Liver (tissue), 9 donors: ENCODE data around the gene CCDC192. TPM values are rescaled to one million over a fixed set of nuclear protein-coding genes. Genes with fewer than 3 reads are reported as not detected.

Source experiments
- DNase-seq: peaks from one replicate; pipeline ENCODE4 v3.0.0-alpha.2; 2017; ENCODE audit warnings: low spot score
- H3K27ac ChIP-seq, 2 donors: one replicate each; pipeline ENCODE4 v1.7.0; 2013; ENCODE audit warnings: inconsistent platforms in 2 of 2, low read length in 2 of 2, control low read depth in 1 of 2, low read depth in 1 of 2, mild to moderate bottlenecking in 1 of 2
- H3K27me3 ChIP-seq, 4 donors: one replicate each; pipeline versions ENCODE4 v1.6.1 to v1.7.0; 2013; ENCODE audit warnings: low read length in 3 of 4, inconsistent platforms in 1 of 4, mild to moderate bottlenecking in 1 of 4, moderate library complexity in 1 of 4; ENCODE audit not compliant: control insufficient read depth in 4 of 4, insufficient read depth in 4 of 4
- H3K36me3 ChIP-seq, 4 donors: one replicate each; pipeline versions ENCODE4 v1.6.1 to v1.7.0; 2013; ENCODE audit warnings: low read length in 3 of 4, mild to moderate bottlenecking in 3 of 4, low read depth in 1 of 4, moderate library complexity in 1 of 4; ENCODE audit not compliant: control insufficient read depth in 4 of 4, insufficient read depth in 3 of 4
- H3K4me1 ChIP-seq, 4 donors: one replicate each; pipeline versions ENCODE4 v1.6.1 to v1.7.0; 2013; ENCODE audit warnings: low read length in 3 of 4, mild to moderate bottlenecking in 3 of 4, moderate library complexity in 1 of 4; ENCODE audit not compliant: control insufficient read depth in 4 of 4, insufficient read depth in 4 of 4
- H3K4me3 ChIP-seq, 3 donors: one replicate each; pipeline versions ENCODE4 v1.6.1 to v1.7.0; 2013; ENCODE audit warnings: low read length in 3 of 3, control low read depth in 1 of 3, low read depth in 1 of 3, mild to moderate bottlenecking in 1 of 3
- H3K9ac ChIP-seq, 2 donors: one replicate each; pipeline ENCODE4 v1.7.0; 2013; ENCODE audit warnings: low read length in 2 of 2, mild to moderate bottlenecking in 2 of 2, moderate library complexity in 2 of 2, control low read depth in 1 of 2, low read depth in 1 of 2
- H3K9me3 ChIP-seq, 4 donors: one replicate each; pipeline versions ENCODE4 v1.6.1 to v1.7.0; 2013; ENCODE audit warnings: low read length in 3 of 4; ENCODE audit not compliant: control insufficient read depth in 4 of 4
- FOXA1 ChIP-seq: IDR thresholded peaks from 2 replicates; pipeline ENCODE4 v1.6.1; 2016; ENCODE audit warnings: antibody characterized with exemption
- FOXA2 ChIP-seq: IDR thresholded peaks from 2 replicates; pipeline ENCODE4 v1.6.1; 2016; ENCODE audit warnings: antibody characterized with exemption
- GABPA ChIP-seq, 2 donors: IDR thresholded peaks in 1 of 2; conservative IDR thresholded peaks in 1 of 2; 2 replicates each; pipeline ENCODE4 v1.6.1; 2016; ENCODE audit warnings: antibody characterized with exemption in 2 of 2, mild to moderate bottlenecking in 1 of 2, moderate library complexity in 1 of 2
- HNF4A ChIP-seq, 2 donors: conservative IDR thresholded peaks; 2 replicates each; pipeline ENCODE4 v1.6.1; 2016; ENCODE audit warnings: antibody characterized with exemption in 2 of 2, mild to moderate bottlenecking in 2 of 2
- HNF4G ChIP-seq: IDR thresholded peaks from 2 replicates; pipeline ENCODE4 v1.6.1; 2016; ENCODE audit warnings: antibody characterized with exemption
- MAX ChIP-seq: IDR thresholded peaks from 2 replicates; pipeline ENCODE4 v1.6.1; 2016; ENCODE audit warnings: antibody characterized with exemption
- NR2F2 ChIP-seq: IDR thresholded peaks from 2 replicates; pipeline ENCODE4 v1.6.1; 2016; ENCODE audit warnings: antibody characterized with exemption
- REST ChIP-seq: IDR thresholded peaks from 2 replicates; pipeline ENCODE4 v1.6.1; 2016; ENCODE audit warnings: antibody characterized with exemption, mild to moderate bottlenecking
- RXRA ChIP-seq, 2 donors: IDR thresholded peaks; 2 replicates each; pipeline ENCODE4 v1.6.1; 2017 to 2018; ENCODE audit warnings: antibody characterized with exemption in 2 of 2, mild to moderate bottlenecking in 1 of 2
- SP1 ChIP-seq: IDR thresholded peaks from 2 replicates; pipeline ENCODE4 v1.6.1; 2018; ENCODE audit warnings: antibody characterized with exemption, mild to moderate bottlenecking
- TAF1 ChIP-seq: conservative IDR thresholded peaks from 2 replicates; pipeline ENCODE4 v1.6.1; 2016; ENCODE audit warnings: antibody characterized with exemption, mild to moderate bottlenecking
- YY1 ChIP-seq: IDR thresholded peaks from 2 replicates; pipeline ENCODE4 v1.6.1; 2016; ENCODE audit warnings: antibody characterized with exemption, mild to moderate bottlenecking
- ZBTB33 ChIP-seq: IDR thresholded peaks from 2 replicates; pipeline ENCODE4 v1.6.1; 2016; ENCODE audit warnings: antibody characterized with exemption
- WGBS: extraction: QIAGEN DNeasy Blood & Tissue Kit; methylation state at CpG from one replicate; pipeline ENCODE4 v1.1.7; 2013; 5-methylcytosine and 5-hydroxymethylcytosine counted together
- polyA plus RNA-seq, 2 donors: library from polyadenylated mRNA; stranded (reverse) in 1 of 2; unstranded in 1 of 2; fragments of 200-250 nt in 1 of 2; fragments of >200 nt in 1 of 2; fragmentation: Nextera tagmentation in 1 of 2; extraction: Ambion mirVana in 1 of 2; gene quantifications; one replicate each; pipeline versions ENCODE4 v1.2.1 to v1.2.3, GENCODE V29; 2013 to 2015
- total RNA-seq, 2 donors: library from RNA; depleted of rRNA; stranded (reverse); fragments of >200 nt; gene quantifications; one replicate each; pipeline ENCODE4 v1.2.3, GENCODE V29; 2014
- donor health status: healthy.
- donor health status: healthy.
- donor health status: healthy.
- donor health status: healthy.
- donor health status: healthy.

Gene CCDC192
- total and polyA plus RNA-seq, 4 donors, result not detected

- TF ChIP-seq ZBTB33, result no peak
- no peak for TF ChIP-seq TAF1
These were observed 35.3 kb upstream of the CCDC192 start (continued) for GRCh38 chr5:127667926-127668325.

DNA sequence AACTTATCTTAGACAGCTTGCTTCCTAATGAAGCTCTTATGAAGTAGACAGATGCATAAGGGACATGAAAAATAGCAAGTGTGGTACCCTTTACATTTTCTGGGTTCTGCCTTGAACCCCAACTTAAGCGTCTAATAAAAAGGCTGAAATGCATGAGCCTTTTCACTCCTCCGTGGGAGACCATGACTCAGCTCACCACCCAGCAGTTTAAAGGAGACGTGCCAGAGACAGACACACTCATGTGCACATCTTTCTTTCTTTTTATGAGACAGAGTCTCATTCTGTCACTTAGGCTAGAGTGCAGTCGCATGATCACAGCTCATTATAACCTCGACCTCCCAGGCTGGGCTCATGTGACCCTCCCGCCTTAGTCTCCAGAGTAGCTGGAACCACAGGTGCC, 32.0 kb upstream of the CCDC192 start:
- Histone ChIP-seq H3K4me1 (no peaks in the 10 kb centered on the region), H3K4me3 (no peak overlapping the region), H3K9ac (no peak overlapping the region), H3K27ac (no peak overlapping the region), H3K27me3 (no peaks in the 10 kb centered on the region), H3K36me3 (no peaks in the 10 kb centered on the region), H3K9me3 (no peaks in the 10 kb centered on the region)
- TF ChIP-seq NR2F2, result no peak
- no peak for TF ChIP-seq TAF1
- no peak for TF ChIP-seq FOXA2
- TF ChIP-seq ZBTB33, result no peak
- TF ChIP-seq GABPA (IDR thresholded peaks at IDR 0.05 in 1 of 2, conservative IDR thresholded peaks at IDR 0.05 in 1 of 2), result no peak
- no peak for TF ChIP-seq RXRA (IDR thresholded peaks at IDR 0.05)
- TF ChIP-seq REST, result no peak
- no peak for TF ChIP-seq HNF4G
- no peak for TF ChIP-seq MAX
- no peak for TF ChIP-seq HNF4A (conservative IDR thresholded peaks at IDR 0.05)
- no peak for TF ChIP-seq YY1
- TF ChIP-seq SP1, result no peak
- DNase-seq, result no peak
- WGBS, result 86% methylated on average over 6 of the region's 6 CpGs

DNA sequence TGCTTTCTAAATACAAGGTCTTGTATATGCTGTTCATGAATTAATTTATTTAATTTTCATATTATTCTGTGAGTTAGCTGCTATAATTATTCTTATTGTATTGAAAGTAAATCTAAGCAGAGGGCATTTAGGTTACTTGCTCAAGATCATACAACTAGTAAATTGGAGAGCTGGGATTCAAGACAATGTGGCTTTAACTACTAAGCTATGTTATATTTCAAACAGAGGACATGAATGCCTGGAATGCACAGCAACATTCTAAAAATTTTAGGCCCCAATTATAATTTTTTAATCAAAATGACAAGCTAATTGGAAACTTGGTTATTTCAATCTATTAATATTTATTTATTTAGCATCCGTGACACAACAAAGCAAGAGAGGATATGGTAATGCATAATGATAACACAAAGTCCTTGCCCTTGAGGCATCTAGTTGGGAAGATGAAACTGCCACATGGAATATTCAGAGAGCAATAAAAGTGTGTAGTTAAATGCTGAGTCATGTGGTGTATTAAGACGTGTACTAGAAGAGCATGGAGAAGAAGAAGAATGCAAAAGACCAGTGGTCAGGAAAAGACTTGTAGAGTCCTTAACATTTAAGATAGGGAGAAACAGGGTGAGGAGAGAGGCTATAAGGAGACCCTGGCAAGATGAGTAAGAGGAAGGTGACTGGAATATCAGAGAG, 29.9 kb upstream of the CCDC192 start:
- Histone ChIP-seq H3K27ac (no peak overlapping the region), H3K9ac (no peak overlapping the region), H3K4me3 (no peak overlapping the region), H3K27me3 (no peaks in the 10 kb centered on the region), H3K9me3 (no peaks in the 10 kb centered on the region), H3K4me1 (no peaks in the 10 kb centered on the region), H3K36me3 (no peaks in the 10 kb centered on the region)
- WGBS, result 78% methylated on average over 2 of the region's 2 CpGs
- no peak for DNase-seq
- TF ChIP-seq REST (no peak), FOXA1 (no peak), ZBTB33 (no peak), HNF4A (conservative IDR thresholded peaks at IDR 0.05) (no peak)
